HUES48 (cell line): Measurements from ENCODE around the gene IQCN.

Experiments
- H3K27ac ChIP-seq: one replicate; pipeline ENCODE4 v1.7.0; 2013; ENCODE audit warnings: low read depth, low read length, inconsistent platforms
- H3K27me3 ChIP-seq: 2 replicates; pipeline ENCODE4 v1.6.1; 2013; ENCODE audit warnings: mild to moderate bottlenecking, low read length; ENCODE audit not compliant: control insufficient read depth, insufficient read depth
- H3K36me3 ChIP-seq: 2 replicates; pipeline ENCODE4 v1.6.1; 2013; ENCODE audit warnings: low read length; ENCODE audit not compliant: control insufficient read depth, insufficient read depth
- H3K4me1 ChIP-seq: 2 replicates; pipeline ENCODE4 v1.6.1; 2013; ENCODE audit warnings: mild to moderate bottlenecking, low read length; ENCODE audit not compliant: control insufficient read depth, insufficient read depth
- H3K4me3 ChIP-seq: 2 replicates; pipeline ENCODE4 v1.5.1; 2013; ENCODE audit warnings: mild to moderate bottlenecking, low read depth, low read length
- H3K9ac ChIP-seq: 2 replicates; pipeline ENCODE4 v1.6.1; 2013; ENCODE audit warnings: mild to moderate bottlenecking, low read depth, low read length, moderate library complexity
- H3K9me3 ChIP-seq: 2 replicates; pipeline ENCODE4 v1.6.1; 2013; ENCODE audit warnings: low read length; ENCODE audit not compliant: control insufficient read depth, insufficient read depth

The IQCN gene

GRCh38 chr19:18270326-18270725 lies 3.9 kb downstream of the IQCN start:
- no peaks in the 10 kb centered on the region for H3K27me3 ChIP-seq
- H3K4me1 ChIP-seq = no peaks in the 10 kb centered on the region
- no peak overlapping the region for H3K4me3 ChIP-seq
- H3K9me3 ChIP-seq = no peaks in the 10 kb centered on the region
- no peak overlapping the region for H3K27ac ChIP-seq
- H3K9ac ChIP-seq = no peak overlapping the region
- peaks cover 10% of the 10 kb centered on the region for H3K36me3 ChIP-seq

- Histone ChIP-seq H3K9me3 (no peaks in the 10 kb centered on the region), H3K27me3 (no peaks in the 10 kb centered on the region), H3K9ac (no peak overlapping the region), H3K36me3 (peaks cover 10% of the 10 kb centered on the region), H3K4me3 (no peak overlapping the region), H3K4me1 (no peaks in the 10 kb centered on the region), H3K27ac (no peak overlapping the region)
Observed at GRCh38 chr19:18269070-18269723, 5.1 kb downstream of the IQCN start.

DNA sequence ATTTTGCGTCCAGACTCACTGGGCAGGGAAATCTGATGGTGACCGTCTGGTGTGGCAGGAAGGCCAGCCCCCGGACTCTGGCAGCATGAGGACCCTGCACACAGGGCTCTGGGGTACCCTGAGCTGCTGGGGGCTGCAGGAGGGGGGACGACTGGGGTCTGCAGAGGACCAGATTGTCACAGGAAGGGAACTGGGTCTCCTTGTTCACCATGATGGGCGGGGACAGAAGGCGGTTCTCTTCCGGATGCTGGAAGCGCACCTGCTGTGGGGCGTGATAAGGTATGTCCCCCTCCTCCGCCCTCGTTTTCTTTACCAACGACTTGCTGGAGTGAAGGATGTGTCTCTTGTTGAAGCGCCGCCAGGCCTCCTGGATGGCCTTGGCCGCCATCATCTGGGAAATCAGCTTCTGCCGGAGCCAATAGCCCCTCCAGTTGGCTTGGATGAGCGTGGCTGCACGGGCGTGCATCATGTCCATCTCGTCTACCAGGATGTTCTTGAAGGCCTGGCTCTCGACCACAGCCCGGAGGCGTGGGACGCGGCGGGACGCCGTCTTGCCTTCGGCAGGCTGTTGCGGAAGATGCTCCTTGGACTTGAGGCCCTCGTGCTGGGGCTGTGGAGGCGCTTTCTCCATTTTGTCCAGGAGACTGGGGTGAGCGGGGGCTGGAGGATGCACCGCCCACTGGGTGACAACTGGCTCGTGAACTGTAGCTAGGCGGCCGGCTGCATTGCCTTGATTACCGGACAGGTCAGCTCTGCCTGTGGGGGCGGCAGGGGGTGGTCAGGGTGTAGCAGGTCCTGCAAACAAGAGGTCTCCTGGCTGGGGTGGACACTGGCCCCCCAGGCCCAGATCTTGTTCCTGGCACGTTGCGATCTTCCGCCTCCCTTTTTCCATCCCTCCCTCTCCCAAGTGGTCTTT lies 7.2 kb downstream of the IQCN start:
- Histone ChIP-seq H3K27me3 (no peaks in the 10 kb centered on the region), H3K27ac (no peak overlapping the region), H3K36me3 (peaks cover 10% of the 10 kb centered on the region), H3K4me1 (no peaks in the 10 kb centered on the region), H3K4me3 (no peak overlapping the region), H3K9me3 (no peaks in the 10 kb centered on the region), H3K9ac (no peak overlapping the region)

DNA sequence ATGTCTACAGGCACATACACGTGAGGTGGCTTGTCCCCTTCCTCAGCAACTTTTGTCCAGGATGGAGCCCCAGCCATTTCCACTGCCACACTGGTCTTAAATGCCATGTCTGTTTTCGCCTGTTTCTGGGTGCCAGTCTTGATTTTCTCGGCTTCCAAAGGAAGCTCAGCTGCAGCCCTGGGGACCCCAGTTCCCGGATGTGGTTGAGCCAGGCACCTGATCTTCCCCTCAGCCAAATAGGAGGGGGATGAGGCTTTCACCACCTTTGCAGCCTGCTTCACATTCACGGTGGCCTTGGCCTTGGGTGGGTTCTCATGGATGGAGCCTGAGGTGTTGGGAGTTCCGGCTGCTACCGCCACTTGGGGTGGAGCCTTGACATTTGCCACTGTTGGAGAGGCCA lies 8.7 kb downstream of the IQCN start:
- Histone ChIP-seq H3K9ac (no peak overlapping the region), H3K27ac (no peak overlapping the region)

GRCh38 chr19:18264971-18265540 lies 9.2 kb downstream of the IQCN start:
- no peak overlapping the region for H3K27ac ChIP-seq
- H3K4me3 ChIP-seq = no peak overlapping the region
- H3K9ac ChIP-seq = no peak overlapping the region
- H3K4me1 ChIP-seq = no peaks in the 10 kb centered on the region
- peaks cover 7% of the 10 kb centered on the region for H3K27me3 ChIP-seq
- H3K36me3 ChIP-seq = peaks cover 10% of the 10 kb centered on the region
- no peaks in the 10 kb centered on the region; the same call in 1 of the 2 replicates for H3K9me3 ChIP-seq

More for the DNA sequence above, 8.7 kb downstream of the IQCN start:
- Histone ChIP-seq H3K4me1 (no peaks in the 10 kb centered on the region), H3K4me3 (no peak overlapping the region), H3K36me3 (peaks cover 10% of the 10 kb centered on the region), H3K9me3 (no peaks in the 10 kb centered on the region; the same call in 1 of the 2 replicates), H3K27me3 (peaks cover 3% of the 10 kb centered on the region; the same call in 1 of the 2 replicates)

DNA sequence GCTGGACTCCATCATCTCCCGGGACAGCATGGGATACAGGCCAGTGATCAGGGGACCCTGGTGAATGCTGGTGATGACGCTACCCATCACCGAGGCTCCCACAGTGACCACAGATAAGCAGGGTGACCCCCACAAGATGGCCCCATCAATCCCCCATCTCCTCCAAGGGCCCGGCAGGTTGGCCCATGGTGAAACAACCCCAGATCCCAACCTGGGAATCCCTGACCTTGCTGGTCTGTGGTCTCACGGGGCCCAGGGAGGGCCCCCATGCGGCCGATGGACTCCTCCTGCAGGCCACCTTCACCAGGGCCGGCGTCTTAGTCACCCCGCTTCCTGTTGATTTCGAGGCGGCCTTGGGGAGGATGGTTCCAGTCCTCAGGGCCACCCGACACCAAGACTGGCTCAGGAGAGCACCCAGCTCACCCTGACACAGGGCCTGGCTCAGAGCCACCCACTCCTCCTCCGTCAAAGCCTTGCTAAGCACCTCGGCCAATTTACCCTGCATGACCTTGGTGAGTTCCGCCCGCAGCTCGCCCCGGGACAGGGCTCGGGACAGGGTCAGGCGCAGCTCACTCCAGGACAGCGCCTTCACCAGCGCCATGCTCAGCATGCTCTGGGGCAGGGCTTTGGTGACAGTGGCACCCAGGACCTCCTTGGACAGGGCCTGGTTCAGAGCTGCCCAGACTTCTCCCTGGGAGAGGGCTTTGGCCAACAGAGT lies 10.0 kb downstream of the IQCN start:
- Histone ChIP-seq H3K4me1 (no peaks in the 10 kb centered on the region), H3K9ac (no peak overlapping the region), H3K27me3 (peaks cover 7% of the 10 kb centered on the region), H3K9me3 (no peaks in the 10 kb centered on the region; the same call in 1 of the 2 replicates), H3K27ac (no peak overlapping the region), H3K36me3 (peaks cover 10% of the 10 kb centered on the region), H3K4me3 (no peak overlapping the region)

GRCh38 chr19:18263324-18264136 lies 10.7 kb downstream of the IQCN start:
- Histone ChIP-seq H3K27me3 (peaks cover 7% of the 10 kb centered on the region), H3K4me1 (no peaks in the 10 kb centered on the region), H3K9me3 (no peaks in the 10 kb centered on the region; the same call in 1 of the 2 replicates), H3K9ac (no peak overlapping the region), H3K4me3 (no peak overlapping the region), H3K27ac (no peak overlapping the region), H3K36me3 (peaks cover 10% of the 10 kb centered on the region)

- peaks cover 7% of the 10 kb centered on the region for H3K27me3 ChIP-seq
- peaks cover 10% of the 10 kb centered on the region for H3K36me3 ChIP-seq
- no peak overlapping the region for H3K9ac ChIP-seq
- no peaks in the 10 kb centered on the region; the same call in 1 of the 2 replicates for H3K9me3 ChIP-seq
- H3K4me1 ChIP-seq = no peaks in the 10 kb centered on the region
- no peak overlapping the region for H3K4me3 ChIP-seq
- H3K27ac ChIP-seq = no peak overlapping the region
Observed at GRCh38 chr19:18262917-18263316, 11.3 kb downstream of the IQCN start.

DNA sequence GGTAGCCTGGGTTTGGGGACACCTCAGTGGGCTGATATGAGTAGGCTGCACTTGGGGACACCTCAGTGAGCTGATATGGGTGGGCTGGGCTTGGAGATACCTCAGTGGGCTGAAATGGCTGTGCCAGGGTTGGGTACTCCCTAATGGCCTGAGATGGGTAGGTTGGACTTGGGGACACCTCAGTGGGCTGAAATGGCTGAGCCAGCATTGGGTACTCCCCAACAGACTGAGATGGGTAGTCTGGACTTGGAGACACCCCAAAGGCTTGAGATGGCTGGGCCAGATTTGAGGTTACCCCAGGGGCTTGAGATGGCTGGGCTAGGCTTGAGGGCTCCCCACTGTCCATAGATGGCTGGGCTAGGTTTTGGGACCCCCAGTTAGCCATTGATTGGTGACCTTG lies 12.1 kb downstream of the IQCN start:
- H3K9ac ChIP-seq = no peak overlapping the region
- H3K4me3 ChIP-seq = no peak overlapping the region
- peaks cover 10% of the 10 kb centered on the region for H3K36me3 ChIP-seq
- H3K27ac ChIP-seq = no peak overlapping the region
- H3K4me1 ChIP-seq = no peaks in the 10 kb centered on the region
- no peaks in the 10 kb centered on the region; the same call in 1 of the 2 replicates for H3K9me3 ChIP-seq
- peaks cover 7% of the 10 kb centered on the region for H3K27me3 ChIP-seq

DNA sequence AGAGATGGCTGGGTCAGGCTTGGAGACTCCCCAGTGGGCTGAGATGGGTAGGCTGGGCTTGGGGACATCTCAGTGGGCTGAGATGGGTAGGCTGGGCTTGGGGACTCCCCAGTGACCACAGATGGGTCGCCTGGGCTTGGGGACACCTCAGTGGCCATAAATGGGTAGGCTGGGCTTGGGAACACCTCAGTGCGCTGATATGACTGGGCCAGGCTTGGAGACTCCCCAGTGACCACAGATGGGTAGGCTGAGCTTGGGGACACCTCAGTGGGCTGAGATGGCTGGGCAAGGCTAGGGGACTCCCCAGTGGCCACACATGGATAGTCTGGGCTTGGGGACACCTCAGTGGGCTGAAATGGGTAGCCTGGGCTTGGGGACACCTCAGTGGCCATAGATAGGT lies 12.8 kb downstream of the IQCN start:
- H3K4me1 ChIP-seq = no peaks in the 10 kb centered on the region
- H3K27ac ChIP-seq = no peak overlapping the region
- H3K36me3 ChIP-seq = peaks cover 3% of the 10 kb centered on the region
- no peak overlapping the region for H3K9ac ChIP-seq
- peaks cover 7% of the 10 kb centered on the region for H3K27me3 ChIP-seq
- no peak overlapping the region for H3K4me3 ChIP-seq
- no peaks in the 10 kb centered on the region; the same call in 1 of the 2 replicates for H3K9me3 ChIP-seq
